Esophagus (tissue), 2 donors: ENCODE results near the gene HS2ST1. TPM values are rescaled to one million over a fixed set of nuclear protein-coding genes. Genes with fewer than 3 reads are reported as not detected.
"Not testable (repeated sequence)": the region's sequence is repeated elsewhere in the genome, so short reads cannot be mapped to it uniquely, and the experiment has no call there.

ENCODE experiments used
- H3K27ac ChIP-seq, 2 donors: one replicate each; pipeline ENCODE4 v1.5.1; 2013; ENCODE audit warnings: low read depth in 2 of 2, mild to moderate bottlenecking in 2 of 2, inconsistent platforms in 1 of 2, low read length in 1 of 2, moderate library complexity in 1 of 2
- H3K27me3 ChIP-seq, 2 donors: one replicate each; pipeline ENCODE4 v1.6.1; 2013; ENCODE audit warnings: low read length in 2 of 2, control low read depth in 1 of 2, mild to moderate bottlenecking in 1 of 2; ENCODE audit not compliant: insufficient read depth in 2 of 2, control insufficient read depth in 1 of 2
- H3K36me3 ChIP-seq, 2 donors: one replicate each; pipeline ENCODE4 v1.6.1; 2013; ENCODE audit warnings: low read length in 1 of 2; ENCODE audit not compliant: control insufficient read depth in 2 of 2, insufficient read depth in 2 of 2
- H3K4me1 ChIP-seq, 2 donors: one replicate each; pipeline ENCODE4 v1.6.1; 2013; ENCODE audit warnings: low read length in 1 of 2; ENCODE audit not compliant: control insufficient read depth in 2 of 2, insufficient read depth in 2 of 2
- H3K4me3 ChIP-seq, 2 donors: one replicate each; pipeline ENCODE4 v1.5.1; 2013; ENCODE audit warnings: low read length in 2 of 2, mild to moderate bottlenecking in 2 of 2, low read depth in 1 of 2, moderate library complexity in 1 of 2
- H3K9me3 ChIP-seq, 2 donors: one replicate each; pipeline ENCODE4 v1.6.1; 2013; ENCODE audit warnings: mild to moderate bottlenecking in 2 of 2, low read depth in 1 of 2, low read length in 1 of 2, moderate library complexity in 1 of 2; ENCODE audit not compliant: control insufficient read depth in 2 of 2, insufficient read depth in 1 of 2
- WGBS, 2 donors: extraction: QIAGEN DNeasy Blood & Tissue Kit; methylation state at CpG; one replicate each; pipeline ENCODE4 v1.1.7; 2013; 5-methylcytosine and 5-hydroxymethylcytosine counted together
- polyA plus RNA-seq, 2 donors: library from polyadenylated mRNA; stranded (reverse); fragments of 200-250 nt; gene quantifications; one replicate each; pipeline ENCODE4 v1.2.3, GENCODE V29; 2013
- donor health status: healthy with polysubstance abuse.
- donor health status: Bipolar disorder and iron deficiency.

Gene HS2ST1
- polyA plus RNA-seq, 2 donors: 2.7 to 3.8 TPM

DNA sequence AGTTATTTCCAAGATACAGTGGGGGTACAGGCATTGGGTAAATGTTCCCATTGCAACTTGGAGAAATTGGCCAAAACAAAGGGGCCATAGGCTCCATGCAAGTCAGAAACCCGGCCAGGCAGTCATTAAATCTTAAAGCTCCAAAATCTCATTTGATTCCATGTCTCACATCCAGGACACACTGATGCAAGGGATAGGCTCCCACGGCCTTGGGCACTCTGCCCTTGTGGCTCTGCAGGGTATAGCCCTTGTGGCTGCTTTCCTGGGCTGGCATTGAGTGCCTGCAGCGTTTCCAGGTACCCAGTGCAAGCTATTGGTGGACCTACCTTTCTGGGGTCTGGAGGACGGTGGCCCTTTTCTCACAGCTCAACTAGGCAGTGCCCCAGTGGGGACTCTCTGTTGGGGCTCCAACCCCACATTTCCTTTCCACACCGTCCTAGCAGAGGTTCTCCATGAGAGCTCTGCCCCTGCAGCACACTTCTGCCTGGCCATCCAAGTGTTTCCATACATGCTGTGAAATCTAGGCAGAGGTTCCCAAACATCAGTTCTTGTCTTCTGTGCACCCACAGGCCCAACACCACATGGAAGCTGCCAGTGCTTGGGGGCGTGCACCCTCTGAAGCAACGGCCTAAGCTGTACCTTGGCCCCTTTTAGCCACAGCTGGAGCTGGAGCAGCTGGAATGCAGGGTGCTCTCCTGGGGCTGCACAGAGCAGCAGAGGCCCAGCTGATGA is 67.2 kb downstream of the HS2ST1 start:
- 88 to 97% methylated on average over 7 of the region's 7 CpGs for WGBS, 2 donors
- no peak overlapping the region for H3K27ac ChIP-seq
- H3K4me1 ChIP-seq: no peaks in the 10 kb centered on the region
- H3K9me3 ChIP-seq: no peaks in the 10 kb centered on the region
- no peaks in the 10 kb centered on the region for H3K27me3 ChIP-seq
- no peaks in the 10 kb centered on the region for H3K36me3 ChIP-seq
- H3K4me3 ChIP-seq: no peak overlapping the region

DNA sequence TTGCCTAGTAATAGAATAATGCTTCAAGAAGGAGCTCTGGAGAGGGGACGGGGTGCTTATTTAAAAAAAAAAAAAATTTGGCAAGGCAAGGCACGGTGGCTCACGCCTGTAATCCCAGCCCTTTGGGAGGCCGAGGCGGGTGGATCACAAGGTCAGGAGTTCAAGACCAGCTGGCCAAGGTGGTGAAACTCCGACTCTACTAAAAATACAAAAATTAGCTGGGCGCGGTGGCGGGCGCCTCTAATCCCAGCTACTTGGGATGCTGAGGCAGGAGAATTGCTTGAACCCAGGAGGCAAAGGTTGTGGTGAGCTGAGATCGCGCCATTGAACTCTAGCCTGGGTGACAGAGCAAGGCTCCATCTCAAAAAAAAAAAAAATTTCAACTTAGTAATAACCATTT is 69.2 kb downstream of the HS2ST1 start:
- not testable (repeated sequence) for H3K27me3 ChIP-seq, H3K9me3 ChIP-seq, H3K27ac ChIP-seq, H3K4me1 ChIP-seq, H3K4me3 ChIP-seq, H3K36me3 ChIP-seq
- 97% methylated on average over 12 of the region's 12 CpGs for WGBS, 2 donors

DNA sequence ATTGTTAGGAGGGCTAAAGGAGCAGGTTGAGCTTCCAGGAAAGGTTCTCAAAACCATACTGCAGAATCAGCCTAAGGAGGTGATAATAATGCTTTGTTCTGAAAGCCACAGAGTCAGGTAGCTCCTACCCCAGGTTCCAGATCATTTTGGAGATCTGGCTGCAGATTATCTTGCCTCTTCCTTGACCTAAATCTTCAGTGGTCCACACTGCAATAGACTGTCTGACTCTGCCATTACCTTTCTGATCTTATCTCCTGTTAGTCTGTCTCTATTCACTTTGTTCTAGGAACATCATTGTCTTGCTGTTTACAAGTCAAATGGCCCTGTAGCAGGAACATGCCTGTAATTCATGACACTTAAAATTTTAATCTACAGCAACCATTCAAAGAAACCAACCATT is 73.0 kb downstream of the HS2ST1 start:
- Histone ChIP-seq H3K4me3 (no peak overlapping the region), H3K9me3 (no peaks in the 10 kb centered on the region), H3K4me1 (no peaks in the 10 kb centered on the region), H3K27me3 (no peaks in the 10 kb centered on the region), H3K36me3 (no peaks in the 10 kb centered on the region), H3K27ac (no peak overlapping the region)

DNA sequence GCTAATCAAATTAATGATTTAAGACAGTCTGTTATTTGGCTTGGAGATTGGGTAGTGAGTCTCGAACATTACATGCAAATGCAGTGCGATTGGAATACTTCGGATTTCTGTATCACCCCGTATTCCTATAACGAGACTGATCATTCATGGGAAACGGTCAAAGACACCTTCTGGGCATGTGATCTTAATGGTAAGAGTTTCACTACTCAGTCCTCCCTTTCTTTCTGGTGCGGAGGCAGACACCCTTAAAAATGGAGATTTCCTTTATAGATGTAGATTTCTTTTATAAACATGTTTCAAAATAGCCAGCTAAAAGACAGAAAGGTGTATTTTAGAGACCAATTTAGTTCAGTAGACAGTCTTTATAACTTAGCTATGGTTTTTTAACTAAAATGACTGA is 74.4 kb downstream of the HS2ST1 start:
- Histone ChIP-seq H3K4me3 (no peak overlapping the region), H3K27ac (no peak overlapping the region), H3K4me1 (no peaks in the 10 kb centered on the region), H3K27me3 (no peaks in the 10 kb centered on the region), H3K36me3 (no peaks in the 10 kb centered on the region), H3K9me3 (no peaks in the 10 kb centered on the region)
- 98 to 100% methylated on average over 7 of the region's 7 CpGs for WGBS, 2 donors

DNA sequence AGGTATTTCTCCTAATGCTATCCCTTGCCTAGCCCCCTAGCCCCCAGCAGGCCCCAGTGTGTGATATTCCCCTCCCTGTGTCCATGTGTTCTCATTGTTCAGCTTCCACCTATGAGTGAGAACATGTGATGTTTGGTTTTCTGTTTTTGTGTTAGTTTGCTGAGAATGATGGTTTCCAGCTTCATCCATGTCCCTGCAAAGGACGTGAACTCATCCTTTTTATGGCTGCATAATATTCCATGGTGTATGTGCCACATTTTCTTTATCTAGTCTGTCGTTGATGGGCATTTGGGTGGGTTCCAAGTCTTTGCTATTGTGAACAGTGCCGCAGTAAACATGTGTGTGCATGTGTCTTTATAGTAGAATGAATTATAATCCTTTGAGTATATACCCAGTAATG is 75.3 kb downstream of the HS2ST1 start:
- not testable (repeated sequence) for H3K27ac ChIP-seq, H3K9me3 ChIP-seq
- WGBS, 2 donors: 55 to 62% methylated on average over 3 of the region's 3 CpGs

DNA sequence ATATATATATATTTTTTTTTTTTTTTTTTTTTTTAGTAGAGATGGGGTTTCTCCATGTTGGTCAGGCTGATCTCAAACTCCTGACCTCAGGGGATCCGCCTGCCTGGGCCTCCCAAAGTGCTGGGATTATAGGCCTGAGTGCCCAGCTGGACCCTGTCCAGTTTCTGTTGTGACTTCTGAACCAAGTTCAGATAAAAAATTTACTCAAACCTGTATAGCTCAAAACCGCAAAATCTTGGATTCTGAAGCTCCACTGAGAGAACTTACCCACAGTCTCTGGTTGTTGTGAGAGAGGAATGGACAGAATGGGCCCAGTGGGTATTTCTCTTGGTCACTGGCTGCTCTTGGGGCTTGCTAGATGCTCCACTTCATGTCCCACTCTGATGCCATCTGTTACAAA is 76.4 kb downstream of the HS2ST1 start:
- Histone ChIP-seq H3K27ac (no peak overlapping the region), H3K36me3 (no peaks in the 10 kb centered on the region), H3K4me3 (no peak overlapping the region), H3K9me3 (no peaks in the 10 kb centered on the region), H3K27me3 (no peaks in the 10 kb centered on the region), H3K4me1 (no peaks in the 10 kb centered on the region)
- 92 to 98% methylated on average over 2 of the region's 2 CpGs for WGBS, 2 donors

More for the DNA sequence above, 75.3 kb downstream of the HS2ST1 start:
- not testable (repeated sequence) for H3K4me3 ChIP-seq, H3K36me3 ChIP-seq, H3K4me1 ChIP-seq, H3K27me3 ChIP-seq

DNA sequence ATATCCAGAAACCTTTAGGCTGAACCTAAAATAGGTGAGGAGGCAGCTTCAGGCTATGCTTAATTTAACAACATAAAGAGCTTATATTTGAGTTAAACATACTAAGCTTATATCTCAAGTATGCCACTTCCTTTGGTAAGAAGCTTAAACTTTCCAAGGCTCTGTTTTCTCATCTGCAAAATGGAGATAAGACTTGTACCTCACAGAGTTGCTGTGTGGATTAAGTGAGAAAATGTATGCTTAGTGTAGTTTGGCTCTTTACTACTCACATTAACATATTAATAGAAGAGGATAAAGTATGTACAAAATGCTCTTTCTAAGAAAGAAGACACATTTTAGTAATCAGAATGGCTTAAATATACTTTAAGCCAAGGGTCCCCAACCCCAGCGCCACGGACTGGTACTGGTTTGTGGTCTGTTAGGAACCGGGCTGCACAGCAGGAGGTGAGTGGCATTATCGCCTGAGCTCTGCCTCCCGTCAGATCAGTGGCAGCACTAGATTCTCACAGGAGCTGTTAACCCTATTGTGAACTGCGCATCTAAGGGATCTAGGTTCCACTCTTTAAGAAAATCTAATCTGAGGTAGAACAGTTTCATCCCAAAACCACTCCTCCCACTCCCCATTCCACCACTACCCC is 77.2 kb downstream of the HS2ST1 start:
- Histone ChIP-seq H3K27ac (no peak overlapping the region), H3K9me3 (no peaks in the 10 kb centered on the region), H3K27me3 (no peaks in the 10 kb centered on the region), H3K4me1 (no peaks in the 10 kb centered on the region), H3K36me3 (no peaks in the 10 kb centered on the region), H3K4me3 (no peak overlapping the region)
- WGBS, 2 donors: 92 to 94% methylated on average over 6 of the region's 6 CpGs

DNA sequence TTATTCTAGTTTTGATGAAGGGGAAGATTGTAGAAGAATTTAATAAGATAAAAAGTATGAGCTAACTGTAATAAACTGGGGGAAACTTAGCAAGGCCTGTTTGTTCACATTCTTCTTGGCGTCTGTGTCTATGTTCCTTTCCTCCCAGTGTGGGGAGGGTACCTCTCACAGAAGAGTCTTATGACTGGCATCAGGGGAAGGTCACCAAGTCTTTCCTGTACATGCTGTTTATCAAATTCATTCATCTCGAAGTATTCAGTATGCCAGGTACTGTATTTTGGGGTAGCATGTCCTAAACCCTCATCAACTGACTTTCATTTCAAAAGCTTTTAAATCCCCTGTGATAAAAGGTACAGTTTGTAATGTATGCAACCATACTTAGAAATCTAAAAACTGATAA is 78.4 kb downstream of the HS2ST1 start:
- no peaks in the 10 kb centered on the region for H3K4me1 ChIP-seq
- no peaks in the 10 kb centered on the region for H3K27me3 ChIP-seq
- no peaks in the 10 kb centered on the region for H3K9me3 ChIP-seq
- no peak overlapping the region for H3K4me3 ChIP-seq
- H3K27ac ChIP-seq: no peak overlapping the region
- WGBS, 2 donors: 70 to 72% methylated on average over 2 of the region's 2 CpGs
- no peaks in the 10 kb centered on the region for H3K36me3 ChIP-seq

DNA sequence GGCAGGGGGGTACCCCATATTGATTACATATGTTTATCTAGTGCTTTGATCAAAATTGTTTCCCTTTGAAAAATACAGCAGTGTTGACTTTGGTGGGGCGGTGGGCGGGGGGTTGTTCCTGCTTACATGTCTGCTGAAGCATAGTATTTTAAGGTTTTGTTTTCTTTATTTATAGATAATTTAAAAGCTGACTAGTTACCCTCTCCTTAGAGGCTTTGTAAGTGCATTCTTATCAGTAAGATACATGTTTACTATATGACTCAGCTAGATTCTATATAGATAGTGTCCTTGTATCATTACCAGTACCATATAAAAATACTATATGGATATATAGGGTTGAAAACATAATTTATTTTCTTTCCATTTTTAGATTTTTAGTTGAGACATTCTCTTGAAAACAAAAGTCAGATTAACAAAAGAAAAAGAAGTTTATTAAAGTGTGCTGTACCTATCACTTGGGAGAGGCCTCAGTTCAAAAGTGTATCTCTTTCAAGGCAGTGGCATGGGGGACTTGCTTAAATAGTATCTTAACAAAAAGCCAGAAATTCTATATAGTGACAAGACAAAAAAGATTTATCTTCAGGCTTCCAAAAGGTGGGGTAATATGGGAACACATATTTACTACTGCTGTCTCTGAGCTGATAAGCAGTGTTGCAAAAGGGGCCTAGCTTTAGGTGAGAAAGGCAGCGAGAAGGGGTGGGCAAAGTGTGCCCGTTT is 79.0 kb downstream of the HS2ST1 start:
- no peaks in the 10 kb centered on the region for H3K4me1 ChIP-seq
- H3K27ac ChIP-seq: no peak overlapping the region
- WGBS, 2 donors: 90 to 93% methylated on average over 4 of the region's 4 CpGs
- no peak overlapping the region for H3K4me3 ChIP-seq
- no peaks in the 10 kb centered on the region for H3K36me3 ChIP-seq
- no peaks in the 10 kb centered on the region for H3K9me3 ChIP-seq
- H3K27me3 ChIP-seq: no peaks in the 10 kb centered on the region

DNA sequence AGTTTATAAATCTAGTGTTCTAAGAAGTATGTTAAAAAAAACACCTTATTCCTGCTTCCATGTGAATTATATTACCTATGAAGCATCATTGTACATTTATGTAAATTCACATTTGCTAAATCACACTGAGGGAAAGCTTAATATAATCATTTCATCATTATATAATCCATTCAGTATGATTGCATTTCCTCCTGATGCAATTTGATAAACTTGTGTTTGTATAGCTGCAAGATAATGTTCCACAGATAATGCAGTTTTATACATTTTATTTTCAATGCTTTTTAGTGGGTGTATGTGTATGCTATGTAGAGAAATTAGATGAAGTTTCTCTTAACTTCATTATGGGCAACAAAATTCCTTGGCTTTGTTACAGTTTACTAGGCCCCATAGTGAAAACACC is 79.6 kb downstream of the HS2ST1 start:
- Histone ChIP-seq H3K36me3 (no peaks in the 10 kb centered on the region), H3K27ac (no peak overlapping the region), H3K4me1 (no peaks in the 10 kb centered on the region), H3K4me3 (no peak overlapping the region), H3K27me3 (no peaks in the 10 kb centered on the region), H3K9me3 (no peaks in the 10 kb centered on the region)
